Smooth muscle cell (in vitro differentiated cells): ENCODE results near the gene GRHL1. TPM values are rescaled to one million over a fixed set of nuclear protein-coding genes. Genes with fewer than 3 reads are reported as not detected.

Experiments used
- DNase-seq: peaks from one replicate; lab custom pipeline; 2025; ENCODE audit not compliant: unreplicated experiment; lab: John Stamatoyannopoulos, UW
- H2AFZ ChIP-seq: fragments of 200-600 bp; sonication (generic); 2 replicates; pipeline ENCODE4 v1.6.0; 2016; ENCODE audit warnings: antibody characterized with exemption, low read depth, mild to moderate bottlenecking
- H3F3A ChIP-seq: fragments of 200-600 bp; sonication (generic); 2 replicates; pipeline ENCODE4 v1.6.0; 2017; ENCODE audit warnings: antibody characterized with exemption, low read depth
- H3K27ac ChIP-seq: fragments of 200-600 bp; sonication (generic); 2 replicates; pipeline ENCODE4 v1.5.1; 2016; ENCODE audit warnings: low read depth, mild to moderate bottlenecking
- H3K27me3 ChIP-seq: fragments of 200-600 bp; sonication (generic); 2 replicates; pipeline ENCODE4 v1.6.1; 2016; ENCODE audit warnings: low read depth, mild to moderate bottlenecking
- H3K36me3 ChIP-seq: fragments of 200-600 bp; sonication (generic); 2 replicates; pipeline ENCODE4 v1.5.1; 2016; ENCODE audit warnings: low read depth
- H3K4me1 ChIP-seq: fragments of 200-600 bp; sonication (generic); 2 replicates; pipeline ENCODE4 v1.5.1; 2016; ENCODE audit warnings: low read depth
- H3K4me2 ChIP-seq: fragments of 200-600 bp; sonication (generic); 2 replicates; pipeline ENCODE4 v1.6.0; 2016; ENCODE audit warnings: mild to moderate bottlenecking
- H3K4me3 ChIP-seq: fragments of 200-600 bp; sonication (generic); 2 replicates; pipeline ENCODE4 v1.5.1; 2016; ENCODE audit warnings: mild to moderate bottlenecking
- H3K79me2 ChIP-seq: fragments of 200-600 bp; sonication (generic); 2 replicates; pipeline ENCODE4 v1.6.0; 2016; ENCODE audit warnings: low read depth, mild to moderate bottlenecking
- H3K9ac ChIP-seq: fragments of 200-600 bp; sonication (generic); 2 replicates; pipeline ENCODE4 v1.6.0; 2016; ENCODE audit warnings: low read depth
- H3K9me3 ChIP-seq: fragments of 200-600 bp; sonication (generic); replicated peaks from 2 replicates; pipeline ENCODE4 v1.5.1; 2016; ENCODE audit warnings: low read depth
- H4K20me1 ChIP-seq: fragments of 200-600 bp; sonication (generic); 2 replicates; pipeline ENCODE4 v1.6.0; 2016; ENCODE audit warnings: low read depth
- whole genome bisulfite sequencing: methylation state at CpG from one replicate; pipeline ENCODE4 v1.1.7; 2016; ENCODE audit warnings: low lambda C conversion rate; 5-methylcytosine and 5-hydroxymethylcytosine counted together
- polyA plus RNA-seq: library from polyadenylated mRNA; unstranded; fragments of >200 nt; fragmentation: Nextera tagmentation; extraction: Ambion mirVana; gene quantifications from 2 replicates; pipeline ENCODE4 v1.2.1, GENCODE V29; 2016
- total RNA-seq: library from RNA; depleted of rRNA; stranded (reverse); fragments of >200 nt; gene quantifications from 2 replicates; pipeline ENCODE4 v1.2.3, GENCODE V29; 2014
- TF ChIP-seq, protein P1 (sequence below): fragments of 200-600 bp; sonication (generic); IDR thresholded peaks from 2 replicates; pipeline ENCODE4 v1.5.1; 2017; ENCODE audit warnings: borderline replicate concordance, mild to moderate bottlenecking, antibody characterized with exemption; ENCODE audit not compliant: insufficient read depth, poor library complexity, severe bottlenecking

Gene GRHL1
- total and polyA plus RNA-seq, 2 experiments from 2014 or later, result 2.0 to 26.8 TPM

DNA sequence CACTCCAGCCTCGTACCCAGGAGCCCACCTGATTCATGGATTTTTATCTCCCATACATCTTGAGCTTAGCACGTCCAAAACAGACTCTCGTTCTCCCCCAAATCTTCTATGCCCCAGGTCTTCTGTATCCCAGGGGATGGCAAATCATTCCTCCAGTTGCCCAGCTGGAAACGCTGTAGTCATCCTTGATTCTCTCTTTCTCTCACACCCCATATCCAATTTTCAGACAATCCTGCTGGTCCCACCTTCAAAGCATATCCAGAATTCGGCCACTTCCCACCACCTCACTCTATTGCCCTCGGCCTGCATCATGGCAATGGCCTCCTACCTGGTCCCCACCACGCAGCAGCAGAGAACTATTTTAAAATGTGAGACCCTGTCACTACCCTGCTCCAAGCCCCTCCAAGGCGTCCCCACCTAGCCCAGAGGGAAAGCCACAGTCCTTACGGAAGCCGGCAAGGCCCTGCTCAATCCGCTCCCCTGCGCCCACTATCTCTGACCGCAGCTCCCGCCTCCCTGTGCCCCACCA is 1.4 kb upstream of the GRHL1 start:
- WGBS, result 90% methylated on average over 14 of the region's 14 CpGs
- peaks cover 21% of the 10 kb centered on the region for H3K27me3 ChIP-seq
- peaks cover 10% of the 10 kb centered on the region for H3K4me1 ChIP-seq
- H4K20me1 ChIP-seq, result no peaks in the 10 kb centered on the region
- H2AFZ ChIP-seq, result no peak overlapping the region
- no peaks in the 10 kb centered on the region for H3K36me3 ChIP-seq
- H3K79me2 ChIP-seq, result no peaks in the 10 kb centered on the region
- no peaks in the 10 kb centered on the region for H3K9me3 ChIP-seq
- H3K4me2 ChIP-seq, result no peak overlapping the region
- H3F3A ChIP-seq, result no peaks in the 10 kb centered on the region
- no peak overlapping the region for H3K4me3 ChIP-seq
- TF ChIP-seq, protein P1, sequence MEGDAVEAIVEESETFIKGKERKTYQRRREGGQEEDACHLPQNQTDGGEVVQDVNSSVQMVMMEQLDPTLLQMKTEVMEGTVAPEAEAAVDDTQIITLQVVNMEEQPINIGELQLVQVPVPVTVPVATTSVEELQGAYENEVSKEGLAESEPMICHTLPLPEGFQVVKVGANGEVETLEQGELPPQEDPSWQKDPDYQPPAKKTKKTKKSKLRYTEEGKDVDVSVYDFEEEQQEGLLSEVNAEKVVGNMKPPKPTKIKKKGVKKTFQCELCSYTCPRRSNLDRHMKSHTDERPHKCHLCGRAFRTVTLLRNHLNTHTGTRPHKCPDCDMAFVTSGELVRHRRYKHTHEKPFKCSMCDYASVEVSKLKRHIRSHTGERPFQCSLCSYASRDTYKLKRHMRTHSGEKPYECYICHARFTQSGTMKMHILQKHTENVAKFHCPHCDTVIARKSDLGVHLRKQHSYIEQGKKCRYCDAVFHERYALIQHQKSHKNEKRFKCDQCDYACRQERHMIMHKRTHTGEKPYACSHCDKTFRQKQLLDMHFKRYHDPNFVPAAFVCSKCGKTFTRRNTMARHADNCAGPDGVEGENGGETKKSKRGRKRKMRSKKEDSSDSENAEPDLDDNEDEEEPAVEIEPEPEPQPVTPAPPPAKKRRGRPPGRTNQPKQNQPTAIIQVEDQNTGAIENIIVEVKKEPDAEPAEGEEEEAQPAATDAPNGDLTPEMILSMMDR, result no peak
- no peak overlapping the region for H3K27ac ChIP-seq
- no peak for DNase-seq
- H3K9ac ChIP-seq, result no peak overlapping the region

DNA sequence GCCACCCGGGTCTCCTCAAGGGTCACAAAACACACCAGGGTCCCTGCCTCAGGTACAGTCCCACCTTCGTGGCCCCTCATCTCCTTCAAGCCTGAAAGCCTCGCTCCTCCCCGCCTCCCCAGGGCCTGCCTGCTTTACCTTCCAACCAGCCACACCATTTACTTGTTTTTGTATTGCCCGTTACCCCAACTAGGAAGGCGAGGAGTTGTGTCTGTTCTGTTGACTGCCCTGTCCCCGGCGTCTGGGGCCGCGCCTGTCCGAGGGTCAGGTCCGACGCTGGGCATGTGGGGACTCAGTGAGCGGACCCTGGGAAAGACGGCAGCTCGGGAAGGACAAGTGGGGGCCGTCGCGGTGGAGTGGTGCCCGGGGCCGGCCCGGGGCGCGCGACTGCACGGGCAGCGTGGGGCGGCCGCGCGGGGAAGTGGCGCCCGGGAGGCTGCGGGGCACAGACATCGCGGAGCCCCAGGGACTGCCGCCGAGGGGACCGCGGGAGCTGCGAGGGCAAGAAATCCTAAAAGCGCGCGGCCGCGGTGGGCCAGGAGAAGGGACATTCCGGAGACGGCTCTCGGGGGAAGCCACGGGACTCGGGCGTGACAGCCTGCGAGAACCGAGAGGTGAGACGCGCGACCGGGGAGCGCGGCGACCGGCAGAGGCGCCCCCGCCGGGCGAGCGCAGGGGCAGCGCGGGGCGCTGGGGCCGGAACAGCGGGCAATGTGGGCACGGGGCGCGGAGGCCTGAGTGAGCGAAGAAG is 797 bp upstream of the GRHL1 start:
- Histone ChIP-seq H3K4me3 (peak overlapping the region; percentile 85), H4K20me1 (no peaks in the 10 kb centered on the region), H3K9me3 (no peaks in the 10 kb centered on the region), H3K36me3 (no peaks in the 10 kb centered on the region), H2AFZ (peak overlapping the region; percentile 89), H3F3A (no peaks in the 10 kb centered on the region), H3K4me1 (peaks cover 10% of the 10 kb centered on the region), H3K4me2 (peak overlapping the region; percentile 90), H3K79me2 (no peaks in the 10 kb centered on the region), H3K9ac (peak overlapping the region; percentile 47), H3K27me3 (peaks cover 21% of the 10 kb centered on the region), H3K27ac (no peak overlapping the region)
- no peak for DNase-seq
- TF ChIP-seq, protein P1, result no peak
- WGBS, result 9% methylated on average over 67 of the region's 76 CpGs

DNA sequence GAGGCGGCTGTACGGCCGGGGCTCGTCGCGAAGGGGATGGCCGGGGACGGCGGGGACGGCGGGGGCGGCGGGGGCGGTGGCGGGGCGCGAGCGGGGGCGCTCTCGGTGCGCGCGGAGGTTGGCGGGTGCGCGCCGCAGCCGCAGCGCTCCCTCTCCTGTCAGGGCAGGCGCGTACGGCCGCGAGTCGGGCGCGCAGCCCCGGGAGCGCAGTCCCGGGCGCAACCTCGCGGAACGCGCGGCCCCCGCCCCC is 296 bp upstream of the GRHL1 start:
- Histone ChIP-seq H3K4me3 (peak overlapping the region; percentile 85), H3K36me3 (no peaks in the 10 kb centered on the region), H3K4me1 (peaks cover 10% of the 10 kb centered on the region), H3F3A (no peaks in the 10 kb centered on the region), H3K9ac (peak overlapping the region; percentile 47), H3K27me3 (peaks cover 21% of the 10 kb centered on the region), H3K27ac (no peak overlapping the region), H4K20me1 (no peaks in the 10 kb centered on the region), H2AFZ (peak overlapping the region; percentile 89), H3K4me2 (peak overlapping the region; percentile 90), H3K9me3 (no peaks in the 10 kb centered on the region), H3K79me2 (peaks cover 4% of the 10 kb centered on the region)
- TF ChIP-seq, protein P1, result no peak
- WGBS, result no CpG with 5 or more reads among the region's 47 CpGs
- DNase-seq, result no peak

DNA sequence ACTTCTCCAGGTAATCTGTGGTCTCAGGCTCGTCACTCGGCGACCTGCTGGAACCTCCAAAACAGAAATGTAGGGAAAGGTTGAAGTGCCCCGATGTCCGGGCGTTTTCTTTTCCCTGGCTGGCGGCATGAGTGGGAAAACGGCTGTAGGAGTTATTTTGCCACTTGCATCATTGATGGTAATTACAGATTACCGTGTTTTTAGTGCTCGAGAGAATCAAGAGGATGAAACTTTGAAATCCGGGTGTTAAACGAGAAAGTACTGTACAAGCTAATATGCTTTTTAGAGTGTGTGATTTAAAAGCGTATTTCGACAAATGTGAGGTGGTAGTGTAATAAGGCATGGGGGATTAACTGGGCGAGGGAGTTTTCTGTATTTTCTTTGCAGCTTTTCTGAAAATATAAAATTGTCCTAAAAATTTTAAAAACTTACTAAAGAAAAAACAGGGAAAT is 819 bp downstream of the GRHL1 start:
- TF ChIP-seq, protein P1, result no peak
- H2AFZ ChIP-seq, result peak overlapping the region; percentile 52
- H3K27me3 ChIP-seq, result peaks cover 21% of the 10 kb centered on the region
- no peaks in the 10 kb centered on the region for H3K36me3 ChIP-seq
- peaks cover 4% of the 10 kb centered on the region for H3K79me2 ChIP-seq
- H3K4me3 ChIP-seq, result peak overlapping the region; percentile 85
- H3K9ac ChIP-seq, result peak overlapping the region; percentile 64
- peak overlapping the region; percentile 23 for H3K27ac ChIP-seq
- DNase-seq, result no peak
- no peaks in the 10 kb centered on the region for H4K20me1 ChIP-seq
- H3F3A ChIP-seq, result no peaks in the 10 kb centered on the region
- WGBS, result 25% methylated on average over 15 of the region's 15 CpGs
- H3K4me2 ChIP-seq, result peak overlapping the region; percentile 91
- H3K4me1 ChIP-seq, result peaks cover 10% of the 10 kb centered on the region
- H3K9me3 ChIP-seq, result no peaks in the 10 kb centered on the region
